Effector memory CD4-positive, alpha-beta T cell (primary cell): ENCODE results near the gene LIPH.
"Not testable (repeated sequence)": the region's sequence is repeated elsewhere in the genome, so short reads cannot be mapped to it uniquely, and the experiment has no call there.

Experiments used
- DNase-seq, 3 donors: peaks; one replicate each; pipeline ENCODE4 v3.0.0-alpha.2; 2020
- H3K27ac ChIP-seq: 2 replicates; pipeline ENCODE4 v1.7.0; 2013; ENCODE audit warnings: mild to moderate bottlenecking, low read length, moderate library complexity; ENCODE audit not compliant: insufficient read depth, poor library complexity, severe bottlenecking
- H3K27me3 ChIP-seq: replicated peaks from 2 replicates; pipeline ENCODE4 v1.7.0; 2013; ENCODE audit warnings: mild to moderate bottlenecking, low read length; ENCODE audit not compliant: insufficient read depth, control insufficient read depth, poor library complexity, severe bottlenecking
- H3K36me3 ChIP-seq: 2 replicates; pipeline ENCODE4 v1.7.0; 2013; ENCODE audit warnings: mild to moderate bottlenecking, low read length, moderate library complexity; ENCODE audit not compliant: control insufficient read depth, insufficient read depth
- H3K4me1 ChIP-seq: 2 replicates; pipeline ENCODE4 v1.7.0; 2013; ENCODE audit warnings: low read length, mild to moderate bottlenecking; ENCODE audit not compliant: control insufficient read depth, insufficient read depth, poor library complexity, severe bottlenecking
- H3K4me3 ChIP-seq: 2 replicates; pipeline ENCODE4 v1.7.0; 2013; ENCODE audit warnings: low read length, low read depth, mild to moderate bottlenecking; ENCODE audit not compliant: insufficient read depth, poor library complexity, severe bottlenecking
- H3K9me3 ChIP-seq: 2 replicates; pipeline ENCODE4 v1.7.0; 2013; ENCODE audit warnings: mild to moderate bottlenecking, low read length, moderate library complexity; ENCODE audit not compliant: control insufficient read depth

LIPH gene

GRCh38 chr3:185575108-185575869 lies 22.9 kb upstream of the LIPH start:
- H3K4me1 ChIP-seq, H3K27ac ChIP-seq, H3K36me3 ChIP-seq, H3K27me3 ChIP-seq, H3K9me3 ChIP-seq, H3K4me3 ChIP-seq: not testable (repeated sequence)
- DNase-seq = peak in 2 of 3 donors; percentile 9 to 16

GRCh38 chr3:185572183-185572582 lies 19.8 kb upstream of the LIPH start:
- Histone ChIP-seq H3K4me1 (no peaks in the 10 kb centered on the region), H3K27ac (no peak overlapping the region), H3K27me3 (no peaks in the 10 kb centered on the region), H3K4me3 (no peak overlapping the region), H3K36me3 (no peaks in the 10 kb centered on the region), H3K9me3 (no peaks in the 10 kb centered on the region)
- no peak for DNase-seq

- Histone ChIP-seq H3K4me1 (no peaks in the 10 kb centered on the region), H3K36me3 (no peaks in the 10 kb centered on the region), H3K4me3 (no peak overlapping the region), H3K9me3 (no peaks in the 10 kb centered on the region), H3K27ac (no peak overlapping the region), H3K27me3 (no peaks in the 10 kb centered on the region)
- no peak for DNase-seq
Observed at GRCh38 chr3:185561958-185562357, 9.6 kb upstream of the LIPH start.

- Histone ChIP-seq H3K9me3 (no peaks in the 10 kb centered on the region), H3K4me1 (no peaks in the 10 kb centered on the region), H3K36me3 (no peaks in the 10 kb centered on the region), H3K27ac (no peak overlapping the region), H3K4me3 (no peak overlapping the region), H3K27me3 (no peaks in the 10 kb centered on the region)
- no peak for DNase-seq
Observed at GRCh38 chr3:185561374-185561943, 9.1 kb upstream of the LIPH start.

GRCh38 chr3:185560676-185561075 lies 8.3 kb upstream of the LIPH start:
- Histone ChIP-seq H3K9me3 (no peaks in the 10 kb centered on the region), H3K27me3 (no peaks in the 10 kb centered on the region), H3K4me3 (no peak overlapping the region), H3K36me3 (no peaks in the 10 kb centered on the region), H3K27ac (no peak overlapping the region), H3K4me1 (no peaks in the 10 kb centered on the region)
- no peak for DNase-seq

- DNase-seq = no peak
- Histone ChIP-seq H3K36me3 (no peaks in the 10 kb centered on the region), H3K4me1 (no peaks in the 10 kb centered on the region), H3K9me3 (no peaks in the 10 kb centered on the region), H3K27me3 (no peaks in the 10 kb centered on the region), H3K27ac (no peak overlapping the region), H3K4me3 (no peak overlapping the region)
Observed at GRCh38 chr3:185559706-185560090, 7.3 kb upstream of the LIPH start.

GRCh38 chr3:185558395-185558794 lies 6.0 kb upstream of the LIPH start:
- no peaks in the 10 kb centered on the region for H3K9me3 ChIP-seq
- H3K4me1 ChIP-seq = no peaks in the 10 kb centered on the region
- no peak overlapping the region for H3K27ac ChIP-seq
- no peaks in the 10 kb centered on the region for H3K36me3 ChIP-seq
- H3K4me3 ChIP-seq = no peak overlapping the region
- DNase-seq = no peak
- no peaks in the 10 kb centered on the region for H3K27me3 ChIP-seq

GRCh38 chr3:185556640-185557039 lies 4.3 kb upstream of the LIPH start:
- DNase-seq, H3K9me3 ChIP-seq, H3K4me3 ChIP-seq, H3K27me3 ChIP-seq, H3K4me1 ChIP-seq, H3K36me3 ChIP-seq, H3K27ac ChIP-seq: not testable (repeated sequence)

- Histone ChIP-seq H3K36me3 (no peaks in the 10 kb centered on the region), H3K9me3 (no peaks in the 10 kb centered on the region), H3K4me3 (no peak overlapping the region), H3K4me1 (no peaks in the 10 kb centered on the region), H3K27ac (no peak overlapping the region), H3K27me3 (no peaks in the 10 kb centered on the region)
- DNase-seq = no peak
Observed at GRCh38 chr3:185555860-185556347, 3.5 kb upstream of the LIPH start.

GRCh38 chr3:185555101-185555501 lies 2.7 kb upstream of the LIPH start:
- Histone ChIP-seq H3K4me1 (no peaks in the 10 kb centered on the region), H3K4me3 (no peak overlapping the region), H3K27me3 (no peaks in the 10 kb centered on the region), H3K27ac (no peak overlapping the region), H3K36me3 (no peaks in the 10 kb centered on the region), H3K9me3 (no peaks in the 10 kb centered on the region)
- no peak for DNase-seq
